Epithelial cell of alveolus of lung (primary cell): Measurements from ENCODE around the gene HAUS5. TPM values are rescaled to one million over a fixed set of nuclear protein-coding genes. Genes with fewer than 3 reads are reported as not detected.

Experiments
- total RNA-seq: library from RNA; depleted of rRNA; stranded (reverse); fragments of >200 nt; gene quantifications from 2 replicates; pipeline ENCODE4 v1.2.1, GENCODE V29; 2015

HAUS5 gene, protein sequence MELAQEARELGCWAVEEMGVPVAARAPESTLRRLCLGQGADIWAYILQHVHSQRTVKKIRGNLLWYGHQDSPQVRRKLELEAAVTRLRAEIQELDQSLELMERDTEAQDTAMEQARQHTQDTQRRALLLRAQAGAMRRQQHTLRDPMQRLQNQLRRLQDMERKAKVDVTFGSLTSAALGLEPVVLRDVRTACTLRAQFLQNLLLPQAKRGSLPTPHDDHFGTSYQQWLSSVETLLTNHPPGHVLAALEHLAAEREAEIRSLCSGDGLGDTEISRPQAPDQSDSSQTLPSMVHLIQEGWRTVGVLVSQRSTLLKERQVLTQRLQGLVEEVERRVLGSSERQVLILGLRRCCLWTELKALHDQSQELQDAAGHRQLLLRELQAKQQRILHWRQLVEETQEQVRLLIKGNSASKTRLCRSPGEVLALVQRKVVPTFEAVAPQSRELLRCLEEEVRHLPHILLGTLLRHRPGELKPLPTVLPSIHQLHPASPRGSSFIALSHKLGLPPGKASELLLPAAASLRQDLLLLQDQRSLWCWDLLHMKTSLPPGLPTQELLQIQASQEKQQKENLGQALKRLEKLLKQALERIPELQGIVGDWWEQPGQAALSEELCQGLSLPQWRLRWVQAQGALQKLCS
- 6.6 and 10.5 TPM in 2 replicates for total RNA-seq

DNA sequence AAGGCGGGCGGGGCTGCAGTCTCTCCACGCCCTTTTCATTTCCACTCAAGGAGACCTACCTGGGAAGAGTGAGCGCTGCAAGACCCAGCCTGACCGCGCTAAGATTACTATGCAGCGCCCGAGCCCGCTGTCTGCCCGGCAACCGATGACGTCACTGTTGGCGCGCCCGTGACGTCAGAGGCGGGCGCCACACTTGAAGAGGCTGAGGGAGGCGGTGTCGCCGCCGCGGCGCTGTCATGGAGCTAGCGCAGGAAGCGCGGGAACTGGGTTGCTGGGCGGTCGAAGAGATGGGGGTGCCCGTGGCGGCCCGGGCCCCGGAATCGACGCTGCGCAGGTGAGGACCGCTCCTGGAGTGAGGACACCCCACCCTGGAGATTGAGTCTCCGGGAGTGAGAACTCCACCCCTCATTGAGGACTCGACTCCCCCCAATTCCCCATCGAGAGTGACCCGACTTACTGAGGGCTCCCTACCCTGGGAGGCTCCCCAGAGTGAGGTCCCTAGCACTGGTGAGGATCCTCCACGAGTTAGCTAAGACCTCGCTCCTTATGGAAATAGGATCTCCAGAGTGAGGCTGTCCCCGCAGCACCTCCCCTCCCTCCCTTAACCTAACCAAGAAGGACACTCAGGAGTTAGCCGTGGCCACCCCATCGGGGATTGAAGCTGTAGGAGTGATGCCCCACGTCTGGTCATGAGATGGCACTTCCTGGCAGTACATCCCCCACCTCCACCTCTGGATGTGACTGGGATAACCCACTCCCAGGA lies at the start of gene HAUS5:
Gene HAUS5, plus strand, starts transcription at position 177 of the 763 bp plus-strand sequence. Its CDS starts 60 bp downstream, at position 237.

DNA sequence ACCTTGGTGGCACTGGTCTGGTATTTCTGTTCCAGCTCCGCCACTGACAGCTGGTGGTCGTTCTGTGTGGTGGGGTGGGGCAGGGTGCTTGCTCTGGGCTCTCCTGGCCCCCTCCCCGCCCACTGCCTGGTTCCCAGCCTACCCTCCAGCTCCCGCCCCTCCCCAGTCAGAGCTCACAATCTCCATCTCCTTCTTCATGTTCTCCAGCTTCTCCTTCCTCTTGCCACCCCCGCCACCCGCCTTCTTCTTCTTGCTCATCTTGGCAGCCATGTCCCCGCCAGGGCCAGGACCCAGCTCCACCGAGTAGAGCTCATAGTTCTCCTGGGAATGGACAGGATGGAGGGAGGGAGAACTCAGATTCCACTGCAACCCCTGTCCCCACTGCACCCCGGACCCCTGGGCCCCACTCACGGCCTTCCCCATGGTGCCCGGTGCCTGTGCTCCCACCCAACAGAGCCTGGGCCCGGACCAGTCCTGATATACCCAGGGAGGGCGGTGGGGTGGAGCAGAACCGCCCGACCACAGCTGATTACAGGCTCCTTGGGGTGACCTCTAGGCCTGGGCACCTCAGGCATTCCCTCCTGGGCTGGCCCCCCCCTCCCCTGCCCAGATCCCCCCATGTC lies 49.2 kb upstream of the HAUS5 start, which contains the start of gene ATP4A:
Gene ATP4A, minus strand, starts transcription at position 452 of the 623 bp plus-strand sequence. Its CDS starts 29 bp downstream, at position 423.

DNA sequence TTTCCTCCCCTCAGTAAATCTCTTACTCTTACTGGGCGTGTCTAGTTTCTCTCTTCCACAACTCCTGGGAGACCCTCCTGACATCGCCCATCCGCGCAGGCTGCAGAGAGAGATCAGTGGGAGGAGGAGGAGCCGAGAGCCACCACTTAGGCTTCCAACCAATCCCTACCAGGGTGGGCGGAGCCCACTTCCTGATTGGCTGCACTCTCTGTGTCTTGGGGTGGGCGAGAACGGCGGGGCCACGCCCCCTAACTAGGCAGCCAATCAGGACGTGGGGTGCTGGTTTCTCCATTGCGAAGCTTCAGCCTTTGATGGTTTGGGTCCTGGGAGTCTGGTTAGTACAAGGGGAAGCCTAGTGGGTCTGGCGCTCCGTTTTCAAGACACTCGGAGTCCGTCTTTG lies 26.7 kb upstream of the HAUS5 start, which contains the start of gene PMIS2:
Gene PMIS2, plus strand, starts transcription at position 326 of the 400 bp plus-strand sequence. CDS start 87 bp downstream, outside the sequence.

DNA sequence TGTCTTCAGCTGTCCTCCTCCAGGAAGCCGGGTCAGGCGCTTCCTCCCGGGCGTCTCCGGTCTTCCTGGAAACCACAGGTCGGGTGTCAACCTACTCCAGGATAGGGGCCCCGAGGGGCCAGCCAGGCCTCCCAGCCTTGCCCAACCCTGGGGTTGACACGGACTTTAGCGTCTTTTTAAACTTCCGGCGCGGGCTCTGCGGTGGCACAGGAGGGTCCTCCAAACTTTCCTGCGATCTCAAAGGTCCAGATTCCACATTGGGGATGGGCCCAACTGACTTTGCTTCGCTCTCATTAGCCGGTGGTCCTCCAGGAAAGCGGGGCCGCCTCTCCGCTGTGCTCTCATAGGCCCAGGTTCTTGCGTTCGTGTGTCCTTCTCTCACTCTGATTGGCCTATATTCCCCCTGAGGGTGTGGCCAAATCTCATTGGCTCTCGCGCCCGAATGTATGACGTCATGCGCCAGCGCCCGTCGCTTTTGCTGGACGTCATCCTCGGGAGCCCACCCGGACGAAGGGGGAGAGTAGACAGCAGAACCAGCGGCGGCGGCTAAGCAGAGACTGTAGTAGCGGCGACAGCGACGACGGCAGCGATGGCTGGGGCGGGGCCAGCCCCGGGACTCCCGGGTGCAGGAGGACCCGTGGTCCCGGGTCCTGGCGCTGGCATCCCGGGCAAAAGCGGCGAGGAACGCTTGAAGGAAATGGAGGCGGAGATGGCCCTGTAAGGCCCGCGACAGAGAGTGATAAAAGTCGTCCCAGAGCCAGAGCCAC lies 16.2 kb downstream of the HAUS5 start, which contains the start of gene RBM42:
Gene RBM42, plus strand, starts transcription at position 472 of the 767 bp plus-strand sequence. Its CDS starts 118 bp downstream, at position 590.

DNA sequence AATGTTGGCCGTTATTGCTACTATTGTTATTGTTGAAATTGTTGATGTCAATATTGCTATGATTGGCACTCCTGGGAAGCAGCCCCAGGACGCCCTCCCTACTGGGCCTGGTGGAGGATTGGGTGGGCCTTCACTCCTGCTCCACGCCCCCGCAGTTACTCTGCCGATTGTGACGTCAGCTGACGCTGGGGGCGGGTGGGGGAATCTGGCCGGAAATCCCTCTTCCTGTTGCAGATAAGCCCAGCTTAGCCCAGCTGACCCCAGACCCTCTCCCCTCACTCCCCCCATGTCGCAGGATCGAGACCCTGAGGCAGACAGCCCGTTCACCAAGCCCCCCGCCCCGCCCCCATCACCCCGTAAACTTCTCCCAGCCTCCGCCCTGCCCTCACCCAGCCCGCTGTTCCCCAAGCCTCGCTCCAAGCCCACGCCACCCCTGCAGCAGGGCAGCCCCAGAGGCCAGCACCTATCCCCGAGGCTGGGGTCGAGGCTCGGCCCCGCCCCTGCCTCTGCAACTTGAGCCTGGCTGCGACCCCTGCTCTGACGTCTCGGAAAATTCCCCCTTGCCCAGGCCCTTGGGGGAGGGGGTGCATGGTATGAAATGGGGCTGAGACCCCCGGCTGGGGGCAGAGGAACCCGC lies 29.1 kb downstream of the HAUS5 start, which contains the start of gene ETV2:
Gene ETV2, plus strand, starts transcription at position 231 of the 637 bp plus-strand sequence. CDS start 716 bp downstream, outside the sequence.

DNA sequence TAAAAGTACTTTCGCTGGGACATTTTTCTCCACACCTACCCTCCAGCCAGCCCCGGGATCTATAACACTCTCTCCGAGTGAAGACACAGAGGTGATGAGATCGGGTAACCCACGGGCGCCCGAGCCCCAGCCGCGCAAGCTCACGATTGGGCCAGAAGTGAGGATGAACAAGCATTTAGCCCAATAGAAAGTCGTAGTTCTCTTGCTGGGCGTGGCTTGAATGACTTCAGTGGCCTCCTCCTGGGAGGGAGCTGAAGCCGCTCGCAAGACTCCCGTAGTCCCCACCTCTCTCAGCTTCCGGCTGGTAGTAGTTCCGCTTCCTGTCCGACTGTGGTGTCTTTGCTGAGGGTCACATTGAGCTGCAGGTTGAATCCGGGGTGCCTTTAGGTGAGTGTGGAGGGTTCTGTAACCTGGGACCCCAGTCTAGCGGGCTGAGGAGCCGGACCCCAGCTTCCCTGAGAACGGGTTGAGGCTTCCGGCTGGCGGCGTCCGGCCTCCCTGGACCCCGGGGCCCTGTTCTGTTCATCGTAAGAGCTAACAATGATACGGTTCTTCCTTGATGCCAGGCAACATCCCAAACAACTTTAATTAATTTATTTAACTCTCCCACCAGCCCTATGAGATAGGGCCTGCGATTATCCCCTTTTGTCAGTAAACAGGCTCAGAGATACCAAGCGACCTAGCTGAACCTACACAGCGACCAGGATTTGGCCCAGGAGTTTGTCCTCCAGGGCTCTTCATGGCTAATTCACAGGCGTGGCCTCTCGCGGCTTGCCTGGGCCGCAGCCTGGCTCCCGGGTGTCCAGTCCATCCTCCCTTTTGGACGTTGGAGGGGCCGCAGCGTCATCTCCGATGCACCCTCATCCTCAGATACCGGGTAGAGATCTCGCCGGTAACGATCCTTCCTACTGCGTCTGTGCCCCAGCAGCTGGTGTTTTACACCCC lies 35.8 kb downstream of the HAUS5 start, which contains the start of gene COX6B1:
Gene COX6B1, plus strand, starts transcription at position 307 of the 945 bp plus-strand sequence. CDS start 2,921 bp downstream, outside the sequence.

DNA sequence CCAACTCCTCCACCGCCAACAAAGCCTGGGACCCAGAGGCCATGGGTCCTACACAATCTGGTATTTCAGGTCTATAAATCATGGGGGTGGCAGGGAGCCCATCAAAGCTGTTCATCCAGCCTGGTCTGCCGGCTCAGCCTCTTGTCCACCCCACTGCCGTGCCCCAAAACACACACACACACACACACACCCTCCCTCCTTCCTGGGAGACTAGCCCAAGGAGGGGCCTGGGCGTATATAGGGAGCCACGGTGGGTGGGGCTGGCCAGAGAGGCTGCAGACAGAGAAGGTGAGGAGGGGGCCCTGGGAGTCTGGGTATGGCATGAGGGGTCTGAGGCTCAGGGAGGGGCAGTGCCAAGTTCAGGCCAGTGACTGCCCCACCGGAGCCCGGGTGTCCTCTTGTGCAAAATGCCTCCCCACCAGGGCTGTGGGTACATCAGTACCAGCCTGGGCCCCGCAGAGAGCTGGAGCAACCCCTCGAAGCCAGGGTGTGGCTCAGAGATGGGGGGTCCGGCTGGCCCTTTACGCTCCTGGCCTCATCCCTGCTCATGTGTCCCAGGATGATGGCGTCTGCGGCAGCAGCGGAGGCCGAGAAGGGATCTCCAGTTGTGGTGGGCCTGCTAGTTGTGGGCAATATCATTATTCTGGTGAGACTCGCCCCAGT lies 53.8 kb downstream of the HAUS5 start, which contains the start of gene UPK1A:
Gene UPK1A, plus strand, starts transcription at position 267 of the 663 bp plus-strand sequence. Its CDS starts 296 bp downstream, at position 563.

Other genes starting within 250 kb of the HAUS5 start
- gene GPR42, start 241.7 kb upstream of the HAUS5 start, total RNA-seq, result not detected in 2 replicates
- gene FFAR2, start 164.5 kb upstream of the HAUS5 start, total RNA-seq, result not detected in 2 replicates
- gene KRTDAP, start 122.3 kb upstream of the HAUS5 start, total RNA-seq, result not detected in 2 replicates
- gene DMKN, start 99.1 kb upstream of the HAUS5 start, total RNA-seq, result 15.9 and 24.8 TPM in 2 replicates
- gene SBSN, start 84.4 kb upstream of the HAUS5 start, total RNA-seq, result not detected in 2 replicates
- gene GAPDHS, start 79.3 kb upstream of the HAUS5 start, total RNA-seq, result not detected in 2 replicates
- gene TMEM147, start 67.1 kb upstream of the HAUS5 start, total RNA-seq, result 85.7 and 102 TPM in 2 replicates
- not detected in 2 replicates for gene ATP4A, start 49.1 kb upstream of the HAUS5 start, total RNA-seq
- gene PMIS2, start 26.6 kb upstream of the HAUS5 start, total RNA-seq, result not detected in 2 replicates
- gene RBM42, start 16.3 kb downstream of the HAUS5 start, total RNA-seq, result 93.3 and 101 TPM in 2 replicates
- 0.78 TPM in 1 of 2 replicates, not detected in the other for gene ETV2, start 29.0 kb downstream of the HAUS5 start, total RNA-seq
- gene COX6B1, start 35.6 kb downstream of the HAUS5 start, total RNA-seq, result 500 and 902 TPM in 2 replicates
- not detected in 2 replicates for gene UPK1A, start 53.8 kb downstream of the HAUS5 start, total RNA-seq
- gene ZBTB32, start 91.8 kb downstream of the HAUS5 start, total RNA-seq, result not detected in 2 replicates
- gene KMT2B, start 105.3 kb downstream of the HAUS5 start, total RNA-seq, result 8.0 and 14.4 TPM in 2 replicates
- gene IGFLR1, start 129.7 kb downstream of the HAUS5 start, total RNA-seq, result 6.9 and 15.9 TPM in 2 replicates
- 6.9 and 9.3 TPM in 2 replicates for gene U2AF1L4, start 132.7 kb downstream of the HAUS5 start, total RNA-seq
- 43.2 TPM in 2 replicates for gene PSENEN, start 132.9 kb downstream of the HAUS5 start, total RNA-seq
- gene LIN37, start 135.8 kb downstream of the HAUS5 start, total RNA-seq, result 15.9 and 20.7 TPM in 2 replicates
- gene HSPB6, start 144.3 kb downstream of the HAUS5 start, total RNA-seq, result 11.1 and 66.8 TPM in 2 replicates
- 12.4 and 18.0 TPM in 2 replicates for gene PROSER3, start 145.4 kb downstream of the HAUS5 start, total RNA-seq
- gene ARHGAP33, start 162.8 kb downstream of the HAUS5 start, total RNA-seq, result 2.2 and 3.2 TPM in 2 replicates
- not detected in 2 replicates for gene PRODH2, start 200.1 kb downstream of the HAUS5 start, total RNA-seq
- not detected in 2 replicates for gene NPHS1, start 239.8 kb downstream of the HAUS5 start, total RNA-seq
- gene KIRREL2, start 244.2 kb downstream of the HAUS5 start, total RNA-seq, result 0.13 TPM in 1 of 2 replicates, not detected in the other